ENCODE measurements around the gene CD200R1L.

CD200R1L gene

DNA sequence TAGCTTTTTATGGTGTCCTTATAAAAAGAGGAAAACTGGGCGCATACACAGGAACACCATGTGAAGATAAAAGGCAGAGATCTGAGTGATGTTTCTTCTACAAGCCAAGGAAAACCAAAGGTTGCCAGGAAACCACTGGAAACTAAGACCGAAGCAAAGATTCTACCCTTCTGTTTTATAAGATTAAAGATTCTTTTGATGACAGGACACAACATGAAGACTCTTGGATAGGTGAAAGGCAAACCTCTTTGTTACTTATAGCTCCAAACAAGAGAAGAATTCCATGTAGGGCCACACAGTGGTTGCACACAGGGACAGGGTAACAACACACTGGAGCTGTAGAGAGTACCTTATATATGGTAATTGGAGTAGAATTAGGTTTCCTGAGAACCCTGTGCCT, at the start of gene CD200R1L:
CD200R1L (minus strand) TSS at position 101 of the 400 bp plus-strand sequence. CDS start 17,497 bp downstream, outside the sequence.
- TF ChIP-seq MZF1 (tag by site-specific recombination; IDR thresholded peaks at IDR 0.05; ENCODE audit: borderline replicate concordance) (no peak), ZBTB8A (tag by site-specific recombination; IDR thresholded peaks at IDR 0.05) (no peak), ZNF274 (IDR thresholded peaks at IDR 0.05; ENCODE audit: low read length) (no peak), ZNF274 (tag by site-specific recombination; IDR thresholded peaks at IDR 0.05; ENCODE audit: borderline replicate concordance) (no peak), ZSCAN4 (tag by site-specific recombination; IDR thresholded peaks at IDR 0.05) (no peak), ZEB2 (tag by site-specific recombination; IDR thresholded peaks at IDR 0.05) (no peak), YY1 (tag by site-specific recombination; IDR thresholded peaks at IDR 0.05) (no peak), GLIS2 (tag by site-specific recombination; IDR thresholded peaks at IDR 0.05) (no peak), ZNF701 (tag by site-specific recombination; IDR thresholded peaks at IDR 0.05) (no peak), ZNF555 (tag by site-specific recombination; conservative IDR thresholded peaks at IDR 0.05) (no peak), ZNF664 (tag by site-specific recombination; IDR thresholded peaks at IDR 0.05) (no peak), ZNF140 (tag by site-specific recombination; IDR thresholded peaks at IDR 0.05) (no peak), ZNF785 (tag by site-specific recombination; IDR thresholded peaks at IDR 0.05) (no peak), KLF7 (tag by site-specific recombination; IDR thresholded peaks at IDR 0.05; ENCODE audit: borderline replicate concordance) (no peak), ZNF521 (tag by site-specific recombination; IDR thresholded peaks at IDR 0.05) (no peak), ZBTB21 (tag by site-specific recombination; IDR thresholded peaks at IDR 0.05) (no peak), SP3 (tag by site-specific recombination; IDR thresholded peaks at IDR 0.05) (no peak), ZNF837 (tag by site-specific recombination; IDR thresholded peaks at IDR 0.05) (no peak), ZSCAN30 (tag by site-specific recombination; IDR thresholded peaks at IDR 0.05) (no peak)
- TF ChIP-seq, protein P1, sequence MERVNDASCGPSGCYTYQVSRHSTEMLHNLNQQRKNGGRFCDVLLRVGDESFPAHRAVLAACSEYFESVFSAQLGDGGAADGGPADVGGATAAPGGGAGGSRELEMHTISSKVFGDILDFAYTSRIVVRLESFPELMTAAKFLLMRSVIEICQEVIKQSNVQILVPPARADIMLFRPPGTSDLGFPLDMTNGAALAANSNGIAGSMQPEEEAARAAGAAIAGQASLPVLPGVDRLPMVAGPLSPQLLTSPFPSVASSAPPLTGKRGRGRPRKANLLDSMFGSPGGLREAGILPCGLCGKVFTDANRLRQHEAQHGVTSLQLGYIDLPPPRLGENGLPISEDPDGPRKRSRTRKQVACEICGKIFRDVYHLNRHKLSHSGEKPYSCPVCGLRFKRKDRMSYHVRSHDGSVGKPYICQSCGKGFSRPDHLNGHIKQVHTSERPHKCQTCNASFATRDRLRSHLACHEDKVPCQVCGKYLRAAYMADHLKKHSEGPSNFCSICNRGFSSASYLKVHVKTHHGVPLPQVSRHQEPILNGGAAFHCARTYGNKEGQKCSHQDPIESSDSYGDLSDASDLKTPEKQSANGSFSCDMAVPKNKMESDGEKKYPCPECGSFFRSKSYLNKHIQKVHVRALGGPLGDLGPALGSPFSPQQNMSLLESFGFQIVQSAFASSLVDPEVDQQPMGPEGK (tag by site-specific recombination; IDR thresholded peaks at IDR 0.05) = no peak
- TF ChIP-seq, protein P2, sequence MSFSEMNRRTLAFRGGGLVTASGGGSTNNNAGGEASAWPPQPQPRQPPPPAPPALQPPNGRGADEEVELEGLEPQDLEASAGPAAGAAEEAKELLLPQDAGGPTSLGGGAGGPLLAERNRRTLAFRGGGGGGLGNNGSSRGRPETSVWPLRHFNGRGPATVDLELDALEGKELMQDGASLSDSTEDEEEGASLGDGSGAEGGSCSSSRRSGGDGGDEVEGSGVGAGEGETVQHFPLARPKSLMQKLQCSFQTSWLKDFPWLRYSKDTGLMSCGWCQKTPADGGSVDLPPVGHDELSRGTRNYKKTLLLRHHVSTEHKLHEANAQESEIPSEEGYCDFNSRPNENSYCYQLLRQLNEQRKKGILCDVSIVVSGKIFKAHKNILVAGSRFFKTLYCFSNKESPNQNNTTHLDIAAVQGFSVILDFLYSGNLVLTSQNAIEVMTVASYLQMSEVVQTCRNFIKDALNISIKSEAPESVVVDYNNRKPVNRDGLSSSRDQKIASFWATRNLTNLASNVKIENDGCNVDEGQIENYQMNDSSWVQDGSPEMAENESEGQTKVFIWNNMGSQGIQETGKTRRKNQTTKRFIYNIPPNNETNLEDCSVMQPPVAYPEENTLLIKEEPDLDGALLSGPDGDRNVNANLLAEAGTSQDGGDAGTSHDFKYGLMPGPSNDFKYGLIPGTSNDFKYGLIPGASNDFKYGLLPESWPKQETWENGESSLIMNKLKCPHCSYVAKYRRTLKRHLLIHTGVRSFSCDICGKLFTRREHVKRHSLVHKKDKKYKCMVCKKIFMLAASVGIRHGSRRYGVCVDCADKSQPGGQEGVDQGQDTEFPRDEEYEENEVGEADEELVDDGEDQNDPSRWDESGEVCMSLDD (tag by site-specific recombination; IDR thresholded peaks at IDR 0.05) = no peak
- ChIA-PET CTCF (interaction anchor here (1.1 kb wide), 1 partner anchor 132 kb away, joined by 7 read pairs; no protein-coding TSS in a partner anchor), POLR2A (no interaction called here)
- no peak within 1 kb of the TSS for H3K27ac ChIP-seq (ENCODE audit: extremely low read depth, low read depth, low read length)
- H3K9me3 ChIP-seq (ENCODE audit: control insufficient read depth, insufficient read depth, low read depth, low read length) = no peaks in the 10 kb centered on the region
- no peaks in the 10 kb centered on the region for H3K4me1 ChIP-seq (ENCODE audit: control insufficient read depth, insufficient read depth, low read length)
- no peaks in the 10 kb centered on the region for H3K36me3 ChIP-seq (ENCODE audit: control insufficient read depth in 2 of 2, insufficient read depth in 1 of 2, low read length in 2 of 2)
- H3K4me3 ChIP-seq (ENCODE audit: low read depth, low read length) = no peak within 1 kb of the TSS

DNA sequence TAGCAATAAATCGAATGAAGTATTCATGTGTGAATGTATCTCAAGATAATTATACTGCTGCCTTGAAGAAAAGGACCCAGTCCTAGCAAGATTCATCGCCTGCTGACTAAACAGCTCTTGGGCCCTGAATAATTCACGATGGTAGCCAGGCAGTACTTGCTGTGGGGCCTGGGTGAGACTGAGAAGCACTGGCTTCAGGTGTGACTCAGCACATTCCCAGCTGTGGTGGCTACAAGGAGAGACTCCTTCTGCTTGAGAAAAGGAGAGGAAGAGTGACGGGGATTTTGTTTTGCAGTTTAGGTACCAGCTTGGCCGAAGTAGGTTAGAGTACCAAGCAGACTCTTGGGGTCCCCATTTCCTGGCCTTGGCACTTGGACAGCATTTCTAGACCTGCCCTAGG, 47.6 kb upstream of the CD200R1L start:
- no peak overlapping the region for H3K4me3 ChIP-seq (ENCODE audit: low read depth, low read length)
- H3K9me3 ChIP-seq (ENCODE audit: control insufficient read depth, insufficient read depth, low read depth, low read length) = no peaks in the 10 kb centered on the region
- H3K27ac ChIP-seq (ENCODE audit: extremely low read depth, low read depth, low read length) = no peak overlapping the region
- H3K36me3 ChIP-seq (ENCODE audit: control insufficient read depth in 2 of 2, insufficient read depth in 1 of 2, low read length in 2 of 2) = no peaks in the 10 kb centered on the region
- TF ChIP-seq ZNF843 (tag by site-specific recombination; IDR thresholded peaks at IDR 0.05) (no peak), ZNF37A (tag by site-specific recombination; IDR thresholded peaks at IDR 0.05) (no peak), ZNF16 (tag by site-specific recombination; IDR thresholded peaks at IDR 0.05; ENCODE audit: low read depth) (no peak), ZNF510 (tag by site-specific recombination; IDR thresholded peaks at IDR 0.05; ENCODE audit: insufficient replicate concordance) (no peak), ZNF660 (tag by site-specific recombination; IDR thresholded peaks at IDR 0.05) (no peak), WT1 (tag by site-specific recombination; IDR thresholded peaks at IDR 0.05) (no peak), GFI1B (tag by site-specific recombination; IDR thresholded peaks at IDR 0.05) (no peak)
- CTCF ChIA-PET = interaction anchor here (0.7 kb wide), 1 partner anchor 659 kb away, joined by 3 read pairs; no protein-coding TSS in a partner anchor
- no peaks in the 10 kb centered on the region for H3K4me1 ChIP-seq (ENCODE audit: control insufficient read depth, insufficient read depth, low read length)
- POLR2A ChIA-PET = no interaction called here
